Central memory CD4-positive, alpha-beta T cell (primary cell): Measurements from ENCODE around the gene P2RY6.
"Not testable (repeated sequence)": the region's sequence is repeated elsewhere in the genome, so short reads cannot be mapped to it uniquely, and the experiment has no call there.

Experiments used
- DNase-seq: peaks from one replicate; pipeline ENCODE4 v3.0.0; 2022

The P2RY6 gene

GRCh38 chr11:73262851-73263495 is 9.2 kb upstream of the P2RY6 start:
- no peak for DNase-seq

- no peak for DNase-seq
These were observed 8.5 kb upstream of the P2RY6 start for GRCh38 chr11:73263640-73264039.

- no peak for DNase-seq
These were observed 6.8 kb upstream of the P2RY6 start for GRCh38 chr11:73265278-73265810.

GRCh38 chr11:73265853-73266645 is 6.1 kb upstream of the P2RY6 start:
- no peak for DNase-seq

DNA sequence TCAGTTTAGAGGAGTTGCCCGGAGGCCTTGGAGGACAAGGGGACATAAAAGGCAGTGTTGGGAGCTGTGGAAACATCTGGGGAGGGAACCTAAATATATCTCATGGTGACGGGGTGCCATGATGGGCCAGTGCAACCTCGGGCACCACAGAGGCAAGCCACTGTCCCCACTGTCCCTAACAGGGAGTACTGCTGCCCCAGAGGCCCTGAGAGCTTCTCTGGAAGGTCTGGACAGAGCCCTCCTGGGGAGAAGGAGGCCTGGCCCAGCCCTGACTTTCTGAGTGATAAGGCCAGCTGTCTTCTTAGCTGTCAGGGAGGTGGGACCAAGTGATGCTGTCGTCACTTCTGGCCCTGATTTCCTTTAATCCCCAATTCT is 5.5 kb upstream of the P2RY6 start:
- no peak for DNase-seq

GRCh38 chr11:73267122-73267846 is 4.9 kb upstream of the P2RY6 start:
- no peak for DNase-seq

DNA sequence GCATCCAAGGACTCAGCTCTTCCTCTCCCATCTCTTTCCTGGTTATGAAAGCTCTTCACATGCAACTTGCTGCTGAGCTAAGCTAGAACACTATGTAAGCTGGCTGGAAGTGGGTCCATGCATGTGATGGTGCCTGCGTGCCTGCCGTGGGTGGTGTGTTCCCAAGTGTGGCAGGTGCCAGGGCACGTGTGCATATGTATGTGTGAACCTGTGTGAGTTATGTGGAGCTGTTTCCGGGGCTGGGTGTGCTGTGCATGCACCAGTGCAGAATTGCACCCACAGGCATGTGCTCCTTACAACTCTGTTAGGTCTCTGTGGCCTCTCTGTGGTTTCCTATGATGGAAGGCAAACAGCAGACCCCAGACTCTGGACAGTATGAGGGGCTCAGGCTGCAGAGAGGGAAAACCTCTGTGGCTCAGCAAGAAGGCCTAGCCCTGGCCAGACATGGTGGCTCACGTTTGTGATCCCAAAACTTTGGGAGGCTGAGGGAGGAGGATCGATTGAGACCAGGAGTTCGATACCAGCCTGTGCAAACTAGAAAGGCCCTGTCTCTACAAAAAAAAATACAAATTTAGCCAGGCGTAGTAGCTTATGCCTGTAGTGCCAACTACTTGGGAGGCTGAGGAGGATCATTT is 4.1 kb upstream of the P2RY6 start:
- no peak for DNase-seq

- DNase-seq = no peak
These were observed 3.4 kb upstream of the P2RY6 start for GRCh38 chr11:73268671-73269271.

DNA sequence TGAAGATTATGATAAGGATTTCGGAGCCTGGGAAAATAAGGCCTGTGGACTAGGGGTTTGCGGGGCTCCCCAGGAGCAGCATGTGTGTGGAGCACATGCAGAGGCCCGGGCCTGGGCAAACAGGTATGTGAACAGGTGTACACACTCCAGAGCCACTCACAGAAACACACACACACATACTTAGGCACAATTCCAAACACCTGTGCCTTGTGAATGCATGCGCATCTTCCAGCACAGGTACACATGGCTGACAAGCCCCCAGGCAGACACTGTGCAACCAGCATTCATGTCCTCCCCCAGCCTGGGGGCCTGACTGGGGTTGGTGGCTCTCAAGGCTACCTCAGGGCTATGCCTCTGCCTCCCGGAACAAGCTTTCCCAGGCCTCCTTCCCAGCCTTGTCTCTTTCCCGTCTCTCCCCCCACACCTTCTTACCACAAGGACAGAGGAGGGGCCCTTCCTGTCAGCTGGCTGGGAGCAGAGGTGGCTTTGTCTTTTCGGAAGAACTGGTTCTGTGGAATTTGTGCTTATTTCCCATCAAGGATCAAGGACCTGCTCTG is 2.6 kb upstream of the P2RY6 start:
- no peak for DNase-seq

- no peak for DNase-seq
These were observed 1.9 kb upstream of the P2RY6 start for GRCh38 chr11:73270016-73270854.

- DNase-seq = no peak
These were observed 1.2 kb upstream of the P2RY6 start for GRCh38 chr11:73270855-73271477.

- not testable (repeated sequence) for DNase-seq
These were observed 666 bp upstream of the P2RY6 start for GRCh38 chr11:73271478-73271865.

GRCh38 chr11:73272680-73273038 is 521 bp downstream of the P2RY6 start:
- no peak for DNase-seq

GRCh38 chr11:73273222-73273895 is 1.2 kb downstream of the P2RY6 start:
- no peak for DNase-seq

- not testable (repeated sequence) for DNase-seq
These were observed 2.1 kb downstream of the P2RY6 start for GRCh38 chr11:73274191-73274590.

GRCh38 chr11:73274722-73275380 is 2.7 kb downstream of the P2RY6 start:
- no peak for DNase-seq

DNA sequence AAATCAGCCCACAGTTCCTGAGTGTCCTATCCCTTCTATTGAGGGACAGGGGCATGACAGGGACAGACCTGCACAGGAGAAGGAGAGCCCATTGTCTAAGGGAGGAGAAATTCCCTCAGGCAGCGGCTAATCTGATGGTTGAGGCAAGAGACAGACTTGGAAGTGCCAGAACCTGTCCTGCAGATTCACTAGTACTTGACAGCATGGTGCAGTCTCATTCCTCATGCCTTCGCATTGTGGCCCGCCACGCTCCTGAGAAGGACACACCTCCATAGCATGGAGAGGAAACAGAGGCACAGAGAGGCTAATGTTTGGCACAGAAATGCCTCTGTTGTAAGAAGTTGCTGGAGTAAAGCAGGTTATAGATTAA is 3.2 kb downstream of the P2RY6 start:
- no peak for DNase-seq

DNA sequence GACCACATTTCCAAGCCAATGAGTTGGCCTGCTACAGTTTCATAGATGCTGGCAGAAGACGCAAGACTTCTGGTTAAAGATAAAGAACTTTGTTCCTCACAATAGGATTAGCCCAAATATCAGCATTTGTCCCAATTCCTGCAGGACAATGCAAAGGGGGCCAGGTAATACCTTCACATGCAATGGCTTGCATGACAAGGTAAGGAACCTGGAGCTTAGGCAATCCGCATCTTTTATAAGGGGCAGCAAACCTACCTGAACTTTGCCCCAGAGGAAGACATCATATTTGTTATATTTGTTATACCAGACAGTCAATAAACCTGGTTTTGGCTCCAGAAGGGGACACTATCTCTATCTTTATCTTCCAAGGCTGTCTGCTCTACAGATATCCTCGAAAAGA is 5.3 kb downstream of the P2RY6 start:
- DNase-seq = no peak

- DNase-seq = no peak
These were observed 8.5 kb downstream of the P2RY6 start for GRCh38 chr11:73280626-73281025.

DNA sequence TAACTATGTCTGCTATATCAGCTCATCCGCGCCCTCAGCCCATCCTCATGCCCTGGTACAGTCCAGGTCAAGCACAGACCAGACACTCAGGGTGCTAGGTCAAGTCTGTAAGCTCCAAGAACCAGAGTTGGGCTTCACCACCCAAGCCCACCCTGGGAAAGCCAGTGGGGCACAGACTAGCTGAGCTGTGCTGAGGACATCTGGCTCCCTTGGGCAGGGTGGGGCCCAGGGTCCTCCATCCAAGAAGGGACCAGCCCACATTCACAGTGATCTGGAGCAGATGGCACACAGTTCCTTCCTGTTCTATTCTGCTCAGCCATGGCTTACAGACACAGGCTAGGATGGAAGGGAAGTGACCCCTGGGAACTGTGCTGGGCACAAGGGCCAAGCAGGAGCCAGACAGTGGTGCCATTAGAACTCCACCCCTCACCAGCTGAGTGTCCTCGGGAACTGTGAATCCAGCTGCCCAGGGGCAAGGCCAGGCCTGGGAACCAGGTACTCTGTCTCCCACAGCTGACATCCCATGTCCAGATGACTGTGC is 9.1 kb downstream of the P2RY6 start:
- DNase-seq = no peak
